A549 (cell line): ENCODE data around the gene MAGEE1. TPM values are rescaled to one million over a fixed set of nuclear protein-coding genes. Genes with fewer than 3 reads are reported as not detected.

Experiments used
- ATAC-seq, 2 experiments: fragments of 200-7000 bp in 1 of 2; fragments of >200 bp in 1 of 2; cut with Nextera tagmentation in 1 of 2; cut with Tn5 transposase in 1 of 2; 3 replicates each; pipeline versions ENCODE4 v1.8.0 to v1.9.1; 2018 to 2020; ENCODE audit warnings: mild to moderate bottlenecking in 1 of 2, moderate library complexity in 1 of 2
- CTCF ChIA-PET: fragments of 300-600 bp; sonication (Branson Sonifier 250); formaldehyde crosslinking; extraction: SDS; loops from one replicate; lab custom pipeline; 2021; ENCODE audit warnings: antibody characterized with exemption, inconsistent platforms; lab: Yijun Ruan, JAX
- POLR2A ChIA-PET: fragments of 350-600 bp; formaldehyde crosslinking; extraction: SDS; loops from one replicate; lab custom pipeline; 2021; ENCODE audit warnings: antibody characterized with exemption, inconsistent platforms; lab: Yijun Ruan, JAX
- DNase-seq, 2 experiments: peaks; one replicate each; pipeline versions ENCODE4 v3.0.0 to v3.0.0-alpha.2; 2011 to 2016; ENCODE audit warnings: low read depth in 1 of 2, low spot score in 1 of 2
- FAIRE-seq: peaks from 2 replicates; lab custom pipeline; 2011; peaks lifted over from hg19 to GRCh38; lab: Jason Lieb, UNC
- H3K27ac ChIP-seq, 2 experiments: fragments of >200 bp; sonication (Bioruptor Twin); formaldehyde crosslinking; 3 replicates each; pipeline ENCODE4 v1.5.1; 2016 to 2017
- H3K4me1 ChIP-seq: fragments of >200 bp; sonication (Bioruptor Twin); formaldehyde crosslinking; 3 replicates; pipeline ENCODE4 v1.6.1; 2016
- H3K4me2 ChIP-seq: fragments of >200 bp; sonication (Bioruptor Twin); formaldehyde crosslinking; 3 replicates; pipeline ENCODE4 v1.6.1; 2016
- H3K4me3 ChIP-seq: fragments of >200 bp; sonication (Bioruptor Twin); formaldehyde crosslinking; 3 replicates; pipeline ENCODE4 v1.5.1; 2016
- H3K9me3 ChIP-seq: fragments of >200 bp; sonication (Bioruptor Twin); formaldehyde crosslinking; 3 replicates; pipeline ENCODE4 v1.6.1; 2016
- BHLHE40 ChIP-seq: IDR thresholded peaks from 2 replicates; pipeline ENCODE4 v1.6.1; 2012; ENCODE audit warnings: low read depth, low read length, inconsistent platforms
- CBX8 ChIP-seq: fragments of 200-600 bp; sonication (generic); IDR thresholded peaks from 2 replicates; pipeline ENCODE4 v1.6.1; 2016
- FOSL2 ChIP-seq, 2 experiments: fragments of 450-650 bp in 1 of 2; fragments of >200 bp in 1 of 2; sonication (Bioruptor Twin) in 1 of 2; formaldehyde crosslinking; IDR thresholded peaks; 2 replicates each; pipeline versions ENCODE4 v1.5.0 to v1.6.1; 2016 to 2020; ENCODE audit warnings: mild to moderate bottlenecking in 1 of 2, moderate library complexity in 1 of 2
- GATA3 ChIP-seq: IDR thresholded peaks from 2 replicates; pipeline ENCODE4 v1.6.1; 2012; ENCODE audit warnings: borderline replicate concordance
- HEYL ChIP-seq: fragments of 250-450 bp; sonication (Bioruptor Pico); IDR thresholded peaks from 2 replicates; pipeline ENCODE4 v1.8.0; 2021; ENCODE audit warnings: mild to moderate bottlenecking, moderate library complexity
- HOXA7 ChIP-seq: fragments of 250-450 bp; sonication (Bioruptor Pico); IDR thresholded peaks from 2 replicates; pipeline ENCODE4 v1.5.0; 2020; ENCODE audit warnings: mild to moderate bottlenecking, moderate library complexity
- HOXB13 ChIP-seq: fragments of 250-450 bp; sonication (Bioruptor Pico); IDR thresholded peaks from 2 replicates; pipeline ENCODE4 v1.5.0; 2020; ENCODE audit warnings: low read depth, mild to moderate bottlenecking, moderate library complexity
- HOXB5 ChIP-seq: fragments of 250-450 bp; sonication (Bioruptor Pico); IDR thresholded peaks from 2 replicates; pipeline ENCODE4 v1.5.0; 2020; ENCODE audit warnings: mild to moderate bottlenecking, moderate library complexity
- JUN ChIP-seq, 2 experiments: fragments of >200 bp; sonication (Bioruptor Twin); formaldehyde crosslinking; IDR thresholded peaks; 2 replicates in 1 of 2; 3 replicates in 1 of 2; pipeline ENCODE4 v1.6.1; 2016 to 2017
- MAFK ChIP-seq: fragments of 450-650 bp; IDR thresholded peaks from 2 replicates; pipeline ENCODE4 v1.6.1; 2014; ENCODE audit not compliant: partially characterized antibody
- MYC ChIP-seq: IDR thresholded peaks from 2 replicates; pipeline ENCODE4 v1.6.1; 2012; ENCODE audit warnings: mild to moderate bottlenecking, inconsistent platforms, low read length, improper control_type of control experiment, borderline replicate concordance
- PHF8 ChIP-seq: fragments of 200-600 bp; sonication (generic); IDR thresholded peaks from 2 replicates; pipeline ENCODE4 v1.6.1; 2016; ENCODE audit warnings: low read depth, mild to moderate bottlenecking, antibody characterized with exemption, moderate library complexity, borderline replicate concordance
- POLR2AphosphoS2 ChIP-seq: conservative IDR thresholded peaks from 2 replicates; pipeline ENCODE4 v1.6.1; 2012; ENCODE audit warnings: low read length, improper control_type of control experiment, inconsistent platforms
- RNF2 ChIP-seq: fragments of 200-600 bp; sonication (generic); IDR thresholded peaks from 2 replicates; pipeline ENCODE4 v1.6.1; 2016; ENCODE audit warnings: low read depth, mild to moderate bottlenecking, antibody characterized with exemption, moderate library complexity, borderline replicate concordance
- ZFP36 ChIP-seq: fragments of 450-650 bp; IDR thresholded peaks from 2 replicates; pipeline ENCODE4 v1.6.1; 2014; ENCODE audit warnings: borderline replicate concordance; ENCODE audit not compliant: partially characterized antibody
- WGBS: methylation state at CpG from one replicate; pipeline ENCODE4 v1.1.6; 2017; ENCODE audit errors: missing lambda C conversion rate; 5-methylcytosine and 5-hydroxymethylcytosine counted together
- polyA plus RNA-seq, 4 experiments: library from polyadenylated mRNA; depleted of rRNA in 3 of 4; stranded (reverse); fragments of >200 nt; fragmentation: RNase III in 1 of 4; extraction: RNeasy Plus Mini Kit Qiagen cat#74134 plus additional on column Dnase treatment in 1 of 4; gene quantifications; 2 replicates in 3 of 4; 3 replicates in 1 of 4; pipeline ENCODE4 v1.2.3, GENCODE V29; 2011 to 2017
- TF ChIP-seq, protein P1 (sequence below): fragments of 200-600 bp; sonication (generic); IDR thresholded peaks from 2 replicates; pipeline ENCODE4 v1.6.1; 2016; ENCODE audit warnings: antibody characterized with exemption, mild to moderate bottlenecking, moderate library complexity
- TF ChIP-seq, protein P2 (sequence below): fragments of 150-350 bp; IDR thresholded peaks from 2 replicates; pipeline ENCODE4 v1.6.1; 2014; ENCODE audit warnings: low read depth, mild to moderate bottlenecking, low read length
- TF ChIP-seq, protein P3 (sequence below): IDR thresholded peaks from 2 replicates; pipeline ENCODE4 v1.6.1; 2012; ENCODE audit warnings: low read depth, borderline replicate concordance
- TF ChIP-seq, protein P4 (sequence below): fragments of 250-450 bp; sonication (Bioruptor Pico); IDR thresholded peaks from 2 replicates; pipeline ENCODE4 v1.5.0; 2021; ENCODE audit warnings: mild to moderate bottlenecking, moderate library complexity, borderline replicate concordance
- TF ChIP-seq, protein P5 (sequence below): fragments of >200 bp; sonication (Bioruptor Twin); formaldehyde crosslinking; IDR thresholded peaks from 3 replicates; pipeline ENCODE4 v1.5.1; 2016
- TF ChIP-seq, protein P6 (sequence below): fragments of >200 bp; sonication (Bioruptor Twin); formaldehyde crosslinking; IDR thresholded peaks from 3 replicates; pipeline ENCODE4 v1.6.1; 2016

The MAGEE1 gene
- polyA plus RNA-seq, 2 of the 4 experiments (the other 2 are of a cell fraction) = 0.87 to 5.4 TPM

DNA sequence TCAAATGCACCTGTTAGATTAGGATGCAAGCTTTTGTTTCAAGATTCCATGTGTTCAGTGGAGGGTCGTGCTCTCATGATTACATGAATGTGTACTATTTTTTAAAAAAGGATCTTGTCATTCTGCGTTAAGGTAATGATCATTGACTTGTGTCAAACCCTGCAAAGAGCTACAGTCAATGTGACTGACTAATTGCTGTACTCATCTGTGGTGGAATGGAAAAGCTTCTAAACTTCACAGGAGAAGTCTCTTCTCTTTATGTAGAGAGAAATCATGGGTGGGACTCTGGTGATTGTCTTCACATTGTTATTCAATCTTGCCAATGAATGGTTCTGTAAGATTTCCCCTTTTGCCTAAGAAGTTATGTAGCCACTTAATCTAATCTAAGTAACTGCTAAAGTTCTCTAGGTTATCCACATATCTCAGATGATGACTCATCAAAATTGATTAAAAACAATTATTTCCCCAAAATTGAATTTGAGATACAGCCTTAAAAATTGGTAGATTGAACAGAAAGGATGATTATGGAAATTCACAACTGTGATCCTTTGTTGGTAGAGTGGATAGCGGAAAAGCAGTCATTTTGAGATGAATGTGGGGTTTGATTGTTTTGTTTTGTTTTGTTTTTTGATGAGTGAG, 6.7 kb downstream of the MAGEE1 start:
- ChIA-PET POLR2A (no interaction called here), CTCF (no interaction called here)
- Histone ChIP-seq H3K27ac (no peak overlapping the region), H3K9me3 (no peaks in the 10 kb centered on the region), H3K4me1 (no peaks in the 10 kb centered on the region), H3K4me2 (no peak overlapping the region), H3K4me3 (no peak overlapping the region)
- WGBS = 42% methylated on average over 3 of the region's 3 CpGs
- ATAC-seq (no peak), DNase-seq (no peak), FAIRE-seq (no peak)
- TF ChIP-seq PHF8 = no peak
- TF ChIP-seq MAFK = peak; percentile 80
- no peak for TF ChIP-seq FOSL2 (IDR thresholded peaks at IDR 0.05)
- TF ChIP-seq FOSL2 (CRISPR knock-in tag; IDR thresholded peaks at IDR 0.05) = peak; percentile 23; the same call in 1 of the 2 replicates
- TF ChIP-seq HOXB13 = no peak
- TF ChIP-seq, protein P1, sequence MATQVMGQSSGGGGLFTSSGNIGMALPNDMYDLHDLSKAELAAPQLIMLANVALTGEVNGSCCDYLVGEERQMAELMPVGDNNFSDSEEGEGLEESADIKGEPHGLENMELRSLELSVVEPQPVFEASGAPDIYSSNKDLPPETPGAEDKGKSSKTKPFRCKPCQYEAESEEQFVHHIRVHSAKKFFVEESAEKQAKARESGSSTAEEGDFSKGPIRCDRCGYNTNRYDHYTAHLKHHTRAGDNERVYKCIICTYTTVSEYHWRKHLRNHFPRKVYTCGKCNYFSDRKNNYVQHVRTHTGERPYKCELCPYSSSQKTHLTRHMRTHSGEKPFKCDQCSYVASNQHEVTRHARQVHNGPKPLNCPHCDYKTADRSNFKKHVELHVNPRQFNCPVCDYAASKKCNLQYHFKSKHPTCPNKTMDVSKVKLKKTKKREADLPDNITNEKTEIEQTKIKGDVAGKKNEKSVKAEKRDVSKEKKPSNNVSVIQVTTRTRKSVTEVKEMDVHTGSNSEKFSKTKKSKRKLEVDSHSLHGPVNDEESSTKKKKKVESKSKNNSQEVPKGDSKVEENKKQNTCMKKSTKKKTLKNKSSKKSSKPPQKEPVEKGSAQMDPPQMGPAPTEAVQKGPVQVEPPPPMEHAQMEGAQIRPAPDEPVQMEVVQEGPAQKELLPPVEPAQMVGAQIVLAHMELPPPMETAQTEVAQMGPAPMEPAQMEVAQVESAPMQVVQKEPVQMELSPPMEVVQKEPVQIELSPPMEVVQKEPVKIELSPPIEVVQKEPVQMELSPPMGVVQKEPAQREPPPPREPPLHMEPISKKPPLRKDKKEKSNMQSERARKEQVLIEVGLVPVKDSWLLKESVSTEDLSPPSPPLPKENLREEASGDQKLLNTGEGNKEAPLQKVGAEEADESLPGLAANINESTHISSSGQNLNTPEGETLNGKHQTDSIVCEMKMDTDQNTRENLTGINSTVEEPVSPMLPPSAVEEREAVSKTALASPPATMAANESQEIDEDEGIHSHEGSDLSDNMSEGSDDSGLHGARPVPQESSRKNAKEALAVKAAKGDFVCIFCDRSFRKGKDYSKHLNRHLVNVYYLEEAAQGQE = no peak

DNA sequence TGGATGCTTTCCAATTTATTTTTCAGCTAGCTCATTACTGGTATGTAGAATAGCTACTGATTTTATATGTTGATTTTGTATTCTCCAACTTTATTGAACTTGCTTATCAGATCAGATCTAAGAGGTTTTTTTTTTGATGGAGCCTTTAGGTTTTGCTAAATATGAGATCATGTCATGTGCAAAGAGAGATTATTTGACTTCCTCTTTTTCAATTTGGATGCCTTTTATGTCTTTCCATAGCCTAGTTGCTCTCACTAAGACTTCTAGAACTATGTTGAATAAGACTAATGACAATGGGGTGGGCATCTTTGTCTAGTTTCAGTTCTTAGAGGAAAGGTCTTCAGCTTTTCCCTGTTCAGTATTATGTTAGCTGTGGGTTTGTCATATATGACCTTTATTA, 11.7 kb downstream of the MAGEE1 start:
- no peak overlapping the region for H3K4me3 ChIP-seq
- H3K27ac ChIP-seq = no peak overlapping the region
- ATAC-seq = no peak
- FAIRE-seq = peak; percentile 82
- no peaks in the 10 kb centered on the region for H3K9me3 ChIP-seq
- no peak for DNase-seq
- H3K4me1 ChIP-seq = no peaks in the 10 kb centered on the region
- ChIA-PET CTCF (no interaction called here), POLR2A (no interaction called here)
- H3K4me2 ChIP-seq = no peak overlapping the region
- no peak for TF ChIP-seq HEYL
- TF ChIP-seq BHLHE40 = no peak
- TF ChIP-seq CBX8 = no peak
- TF ChIP-seq, protein P2, sequence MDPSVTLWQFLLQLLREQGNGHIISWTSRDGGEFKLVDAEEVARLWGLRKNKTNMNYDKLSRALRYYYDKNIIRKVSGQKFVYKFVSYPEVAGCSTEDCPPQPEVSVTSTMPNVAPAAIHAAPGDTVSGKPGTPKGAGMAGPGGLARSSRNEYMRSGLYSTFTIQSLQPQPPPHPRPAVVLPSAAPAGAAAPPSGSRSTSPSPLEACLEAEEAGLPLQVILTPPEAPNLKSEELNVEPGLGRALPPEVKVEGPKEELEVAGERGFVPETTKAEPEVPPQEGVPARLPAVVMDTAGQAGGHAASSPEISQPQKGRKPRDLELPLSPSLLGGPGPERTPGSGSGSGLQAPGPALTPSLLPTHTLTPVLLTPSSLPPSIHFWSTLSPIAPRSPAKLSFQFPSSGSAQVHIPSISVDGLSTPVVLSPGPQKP = no peak
- TF ChIP-seq, protein P3, sequence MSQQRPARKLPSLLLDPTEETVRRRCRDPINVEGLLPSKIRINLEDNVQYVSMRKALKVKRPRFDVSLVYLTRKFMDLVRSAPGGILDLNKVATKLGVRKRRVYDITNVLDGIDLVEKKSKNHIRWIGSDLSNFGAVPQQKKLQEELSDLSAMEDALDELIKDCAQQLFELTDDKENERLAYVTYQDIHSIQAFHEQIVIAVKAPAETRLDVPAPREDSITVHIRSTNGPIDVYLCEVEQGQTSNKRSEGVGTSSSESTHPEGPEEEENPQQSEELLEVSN = no peak
- TF ChIP-seq, protein P4, sequence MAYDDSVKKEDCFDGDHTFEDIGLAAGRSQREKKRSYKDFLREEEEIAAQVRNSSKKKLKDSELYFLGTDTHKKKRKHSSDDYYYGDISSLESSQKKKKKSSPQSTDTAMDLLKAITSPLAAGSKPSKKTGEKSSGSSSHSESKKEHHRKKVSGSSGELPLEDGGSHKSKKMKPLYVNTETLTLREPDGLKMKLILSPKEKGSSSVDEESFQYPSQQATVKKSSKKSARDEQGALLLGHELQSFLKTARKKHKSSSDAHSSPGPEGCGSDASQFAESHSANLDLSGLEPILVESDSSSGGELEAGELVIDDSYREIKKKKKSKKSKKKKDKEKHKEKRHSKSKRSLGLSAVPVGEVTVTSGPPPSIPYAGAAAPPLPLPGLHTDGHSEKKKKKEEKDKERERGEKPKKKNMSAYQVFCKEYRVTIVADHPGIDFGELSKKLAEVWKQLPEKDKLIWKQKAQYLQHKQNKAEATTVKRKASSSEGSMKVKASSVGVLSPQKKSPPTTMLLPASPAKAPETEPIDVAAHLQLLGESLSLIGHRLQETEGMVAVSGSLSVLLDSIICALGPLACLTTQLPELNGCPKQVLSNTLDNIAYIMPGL (CRISPR knock-in tag) = no peak
- TF ChIP-seq, protein P5, sequence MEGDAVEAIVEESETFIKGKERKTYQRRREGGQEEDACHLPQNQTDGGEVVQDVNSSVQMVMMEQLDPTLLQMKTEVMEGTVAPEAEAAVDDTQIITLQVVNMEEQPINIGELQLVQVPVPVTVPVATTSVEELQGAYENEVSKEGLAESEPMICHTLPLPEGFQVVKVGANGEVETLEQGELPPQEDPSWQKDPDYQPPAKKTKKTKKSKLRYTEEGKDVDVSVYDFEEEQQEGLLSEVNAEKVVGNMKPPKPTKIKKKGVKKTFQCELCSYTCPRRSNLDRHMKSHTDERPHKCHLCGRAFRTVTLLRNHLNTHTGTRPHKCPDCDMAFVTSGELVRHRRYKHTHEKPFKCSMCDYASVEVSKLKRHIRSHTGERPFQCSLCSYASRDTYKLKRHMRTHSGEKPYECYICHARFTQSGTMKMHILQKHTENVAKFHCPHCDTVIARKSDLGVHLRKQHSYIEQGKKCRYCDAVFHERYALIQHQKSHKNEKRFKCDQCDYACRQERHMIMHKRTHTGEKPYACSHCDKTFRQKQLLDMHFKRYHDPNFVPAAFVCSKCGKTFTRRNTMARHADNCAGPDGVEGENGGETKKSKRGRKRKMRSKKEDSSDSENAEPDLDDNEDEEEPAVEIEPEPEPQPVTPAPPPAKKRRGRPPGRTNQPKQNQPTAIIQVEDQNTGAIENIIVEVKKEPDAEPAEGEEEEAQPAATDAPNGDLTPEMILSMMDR = no peak
- TF ChIP-seq ZFP36 = no peak
- no peak for TF ChIP-seq MYC
- TF ChIP-seq GATA3 = no peak
- TF ChIP-seq, protein P6, sequence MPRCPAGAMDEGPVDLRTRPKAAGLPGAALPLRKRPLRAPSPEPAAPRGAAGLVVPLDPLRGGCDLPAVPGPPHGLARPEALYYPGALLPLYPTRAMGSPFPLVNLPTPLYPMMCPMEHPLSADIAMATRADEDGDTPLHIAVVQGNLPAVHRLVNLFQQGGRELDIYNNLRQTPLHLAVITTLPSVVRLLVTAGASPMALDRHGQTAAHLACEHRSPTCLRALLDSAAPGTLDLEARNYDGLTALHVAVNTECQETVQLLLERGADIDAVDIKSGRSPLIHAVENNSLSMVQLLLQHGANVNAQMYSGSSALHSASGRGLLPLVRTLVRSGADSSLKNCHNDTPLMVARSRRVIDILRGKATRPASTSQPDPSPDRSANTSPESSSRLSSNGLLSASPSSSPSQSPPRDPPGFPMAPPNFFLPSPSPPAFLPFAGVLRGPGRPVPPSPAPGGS = no peak
- no peak for TF ChIP-seq POLR2AphosphoS2
- no peak for TF ChIP-seq HOXA7 (CRISPR knock-in tag)
- TF ChIP-seq JUN (IDR thresholded peaks at IDR 0.05) = no peak
- no peak for TF ChIP-seq RNF2
- TF ChIP-seq HOXB5 (CRISPR knock-in tag) = no peak
- TF ChIP-seq, all 56 proteins: peak for 0
